ENCODE results near the gene PPA2. TPM values are rescaled to one million over a fixed set of nuclear protein-coding genes. Genes with fewer than 3 reads are reported as not detected.
"Not testable (repeated sequence)": the region's sequence is repeated elsewhere in the genome, so short reads cannot be mapped to it uniquely, and the experiment has no call there.

Gene PPA2
- polyA plus RNA-seq, 2 donors: 50.2 to 86.8 TPM

DNA sequence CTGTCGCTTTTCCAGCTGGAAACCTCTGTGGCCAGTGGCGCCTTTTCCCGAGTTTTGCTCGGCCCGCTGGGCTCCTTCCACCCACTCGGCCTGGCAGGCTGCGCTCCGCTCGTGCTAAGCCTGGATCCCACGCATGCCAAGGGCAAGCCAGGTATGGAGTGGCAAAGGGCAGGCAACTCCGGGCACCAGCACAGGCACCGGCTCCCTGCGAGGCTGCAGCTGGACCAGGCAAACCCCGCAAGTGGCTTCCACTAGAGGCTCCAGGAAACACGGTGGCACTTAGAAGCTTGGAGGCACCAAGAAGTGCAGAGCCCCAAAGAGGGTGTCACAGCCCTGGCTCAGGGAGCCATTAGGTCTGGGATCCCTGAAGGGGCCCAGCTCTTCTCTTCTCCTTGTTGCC lies 59.5 kb downstream of the PPA2 start:
- no peaks in the 10 kb centered on the region for H3K27me3 ChIP-seq (ENCODE audit: control insufficient read depth in 1 of 2, insufficient read depth in 2 of 2, low read length in 2 of 2)
- peaks cover 0 to 14% of the 10 kb centered on the region in 2 donors for H3K36me3 ChIP-seq (ENCODE audit: control insufficient read depth in 2 of 2, insufficient read depth in 2 of 2, low read length in 1 of 2)
- WGBS, 2 donors: 92 to 93% methylated on average over 15 of the region's 15 CpGs

GRCh38 chr4:105409135-105409534 lies 64.7 kb downstream of the PPA2 start:
- H3K36me3 ChIP-seq (ENCODE audit: control insufficient read depth in 2 of 2, insufficient read depth in 2 of 2, low read length in 1 of 2); H3K4me3 ChIP-seq (ENCODE audit: low read depth in 1 of 2, low read length in 2 of 2); H3K27me3 ChIP-seq (ENCODE audit: control insufficient read depth in 1 of 2, insufficient read depth in 2 of 2, low read length in 2 of 2); H3K4me1 ChIP-seq (ENCODE audit: control insufficient read depth in 2 of 2, insufficient read depth in 2 of 2, low read length in 1 of 2); H3K9me3 ChIP-seq (ENCODE audit: control insufficient read depth in 2 of 2, insufficient read depth in 1 of 2, low read depth in 1 of 2, low read length in 1 of 2); H3K27ac ChIP-seq (ENCODE audit: low read depth in 2 of 2, low read length in 1 of 2): not testable (repeated sequence)
- WGBS, 2 donors: 95 to 96% methylated on average over 8 of the region's 8 CpGs

More for the DNA sequence above, 59.5 kb downstream of the PPA2 start:
- no peak overlapping the region for H3K27ac ChIP-seq (ENCODE audit: low read depth in 2 of 2, low read length in 1 of 2)
- no peak overlapping the region for H3K4me3 ChIP-seq (ENCODE audit: low read depth in 1 of 2, low read length in 2 of 2)
- no peaks in the 10 kb centered on the region for H3K4me1 ChIP-seq (ENCODE audit: control insufficient read depth in 2 of 2, insufficient read depth in 2 of 2, low read length in 1 of 2)
- no peaks in the 10 kb centered on the region for H3K9me3 ChIP-seq (ENCODE audit: control insufficient read depth in 2 of 2, insufficient read depth in 1 of 2, low read depth in 1 of 2, low read length in 1 of 2)

DNA sequence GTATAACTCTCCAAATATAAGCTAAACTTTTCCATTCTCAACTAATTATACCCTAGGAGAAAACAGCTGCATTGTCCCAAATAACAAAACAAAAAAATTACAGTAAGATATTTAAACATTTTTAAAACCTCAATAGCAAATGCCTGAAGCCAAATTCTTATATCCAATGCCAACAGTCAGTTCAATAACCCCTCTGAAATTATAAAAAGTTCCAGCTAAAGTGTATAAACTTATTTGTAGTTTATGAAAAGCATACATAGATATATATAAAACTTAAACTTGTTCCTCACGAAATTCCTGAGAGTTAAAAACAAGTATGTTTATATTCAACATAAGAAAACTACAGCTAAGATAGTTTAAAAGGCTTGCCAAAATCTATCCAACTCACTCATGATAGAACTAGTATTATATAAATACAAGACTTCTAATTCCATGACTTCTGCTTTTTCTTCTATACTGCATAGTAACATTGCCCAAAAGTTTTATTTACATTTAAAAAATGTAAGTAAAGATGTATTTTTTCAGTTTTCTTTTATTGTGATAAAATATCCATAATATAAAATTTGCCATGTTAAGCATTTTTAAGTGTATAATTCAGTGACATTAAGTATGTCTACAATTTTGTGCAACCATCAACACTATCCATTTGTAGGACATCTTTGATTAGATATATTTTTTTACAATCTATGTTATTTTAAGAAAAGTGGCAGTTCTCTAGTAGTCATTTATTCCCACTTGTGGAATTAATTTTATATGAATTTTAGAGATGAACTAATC lies 72.8 kb downstream of the PPA2 start:
- H3K4me3 ChIP-seq (ENCODE audit: low read depth in 1 of 2, low read length in 2 of 2): no peak overlapping the region
- no peaks in the 10 kb centered on the region for H3K27me3 ChIP-seq (ENCODE audit: control insufficient read depth in 1 of 2, insufficient read depth in 2 of 2, low read length in 2 of 2)
- WGBS, 2 donors: 65 to 74% methylated on average over 1 of the region's 1 CpG
- no peak overlapping the region for H3K27ac ChIP-seq (ENCODE audit: low read depth in 2 of 2, low read length in 1 of 2)
- H3K4me1 ChIP-seq (ENCODE audit: control insufficient read depth in 2 of 2, insufficient read depth in 2 of 2, low read length in 1 of 2): no peaks in the 10 kb centered on the region
- H3K36me3 ChIP-seq (ENCODE audit: control insufficient read depth in 2 of 2, insufficient read depth in 2 of 2, low read length in 1 of 2): no peaks in the 10 kb centered on the region
- H3K9me3 ChIP-seq (ENCODE audit: control insufficient read depth in 2 of 2, insufficient read depth in 1 of 2, low read depth in 1 of 2, low read length in 1 of 2): no peaks in the 10 kb centered on the region

DNA sequence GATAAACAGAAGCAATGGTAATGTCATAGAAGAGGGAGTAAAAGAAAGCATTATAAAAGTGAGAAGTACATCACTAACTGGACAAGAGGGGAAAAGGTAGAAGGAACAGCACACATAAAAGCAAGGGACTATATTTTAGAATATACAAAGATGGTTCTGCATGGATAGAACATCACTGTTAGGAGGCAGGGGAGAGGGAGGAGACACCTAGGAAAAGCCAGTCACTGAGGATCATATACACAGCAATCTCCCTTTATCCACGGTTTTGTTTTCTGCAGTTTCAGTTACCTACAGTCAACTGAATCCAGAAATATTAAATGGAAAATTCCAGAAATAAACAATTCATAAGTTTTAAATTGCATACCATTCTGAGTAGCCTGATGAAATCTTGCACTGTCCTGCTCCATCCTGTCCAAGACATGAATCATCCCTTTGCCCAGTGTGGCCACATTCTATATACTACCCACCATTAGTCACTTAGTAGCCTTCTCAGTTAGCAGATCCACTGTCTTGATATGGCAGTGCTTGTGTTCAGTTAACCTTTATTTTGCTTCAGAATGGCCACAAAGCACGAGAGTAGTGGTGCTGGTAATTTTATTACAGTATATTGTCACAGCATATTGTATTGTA lies 74.2 kb downstream of the PPA2 start:
- no peaks in the 10 kb centered on the region for H3K27me3 ChIP-seq (ENCODE audit: control insufficient read depth in 1 of 2, insufficient read depth in 2 of 2, low read length in 2 of 2)
- WGBS, 2 donors: 88 to 92% methylated on average over 2 of the region's 2 CpGs
- H3K27ac ChIP-seq (ENCODE audit: low read depth in 2 of 2, low read length in 1 of 2): no peak overlapping the region
- no peaks in the 10 kb centered on the region for H3K9me3 ChIP-seq (ENCODE audit: control insufficient read depth in 2 of 2, insufficient read depth in 1 of 2, low read depth in 1 of 2, low read length in 1 of 2)
- no peaks in the 10 kb centered on the region for H3K4me1 ChIP-seq (ENCODE audit: control insufficient read depth in 2 of 2, insufficient read depth in 2 of 2, low read length in 1 of 2)
- no peaks in the 10 kb centered on the region for H3K36me3 ChIP-seq (ENCODE audit: control insufficient read depth in 2 of 2, insufficient read depth in 2 of 2, low read length in 1 of 2)
- no peak overlapping the region for H3K4me3 ChIP-seq (ENCODE audit: low read depth in 1 of 2, low read length in 2 of 2)

- H3K36me3 ChIP-seq (ENCODE audit: control insufficient read depth in 2 of 2, insufficient read depth in 2 of 2, low read length in 1 of 2): no peaks in the 10 kb centered on the region
- no peaks in the 10 kb centered on the region for H3K9me3 ChIP-seq (ENCODE audit: control insufficient read depth in 2 of 2, insufficient read depth in 1 of 2, low read depth in 1 of 2, low read length in 1 of 2)
- WGBS, 2 donors: 64 to 79% methylated on average over 4 of the region's 4 CpGs
Measured at GRCh38 chr4:105392858-105393257, 81.0 kb downstream of the PPA2 start.

GRCh38 chr4:105389167-105389566 lies 84.7 kb downstream of the PPA2 start:
- Histone ChIP-seq H3K4me3 (ENCODE audit: low read depth in 1 of 2, low read length in 2 of 2) (no peak overlapping the region), H3K27me3 (ENCODE audit: control insufficient read depth in 1 of 2, insufficient read depth in 2 of 2, low read length in 2 of 2) (no peaks in the 10 kb centered on the region), H3K9me3 (ENCODE audit: control insufficient read depth in 2 of 2, insufficient read depth in 1 of 2, low read depth in 1 of 2, low read length in 1 of 2) (no peaks in the 10 kb centered on the region), H3K27ac (ENCODE audit: low read depth in 2 of 2, low read length in 1 of 2) (no peak overlapping the region), H3K36me3 (ENCODE audit: control insufficient read depth in 2 of 2, insufficient read depth in 2 of 2, low read length in 1 of 2) (no peaks in the 10 kb centered on the region), H3K4me1 (ENCODE audit: control insufficient read depth in 2 of 2, insufficient read depth in 2 of 2, low read length in 1 of 2) (no peaks in the 10 kb centered on the region)
- 80 to 81% methylated on average over 3 of the region's 3 CpGs for WGBS, 2 donors

More at GRCh38 chr4:105392858-105393257, 81.0 kb downstream of the PPA2 start:
- H3K4me1 ChIP-seq (ENCODE audit: control insufficient read depth in 2 of 2, insufficient read depth in 2 of 2, low read length in 1 of 2): no peaks in the 10 kb centered on the region
- H3K4me3 ChIP-seq (ENCODE audit: low read depth in 1 of 2, low read length in 2 of 2): no peak overlapping the region
- no peak overlapping the region for H3K27ac ChIP-seq (ENCODE audit: low read depth in 2 of 2, low read length in 1 of 2)
- H3K27me3 ChIP-seq (ENCODE audit: control insufficient read depth in 1 of 2, insufficient read depth in 2 of 2, low read length in 2 of 2): no peaks in the 10 kb centered on the region

- Histone ChIP-seq H3K9me3 (ENCODE audit: control insufficient read depth in 2 of 2, insufficient read depth in 1 of 2, low read depth in 1 of 2, low read length in 1 of 2) (no peaks in the 10 kb centered on the region), H3K27ac (ENCODE audit: low read depth in 2 of 2, low read length in 1 of 2) (no peak overlapping the region), H3K36me3 (ENCODE audit: control insufficient read depth in 2 of 2, insufficient read depth in 2 of 2, low read length in 1 of 2) (no peaks in the 10 kb centered on the region), H3K4me3 (ENCODE audit: low read depth in 1 of 2, low read length in 2 of 2) (no peak overlapping the region), H3K27me3 (ENCODE audit: control insufficient read depth in 1 of 2, insufficient read depth in 2 of 2, low read length in 2 of 2) (no peaks in the 10 kb centered on the region), H3K4me1 (ENCODE audit: control insufficient read depth in 2 of 2, insufficient read depth in 2 of 2, low read length in 1 of 2) (no peaks in the 10 kb centered on the region)
- WGBS, 2 donors: 88% methylated on average over 5 of the region's 5 CpGs
Measured at GRCh38 chr4:105387466-105387865, 86.4 kb downstream of the PPA2 start.

GRCh38 chr4:105386012-105386411 lies 87.8 kb downstream of the PPA2 start:
- Histone ChIP-seq H3K9me3 (ENCODE audit: control insufficient read depth in 2 of 2, insufficient read depth in 1 of 2, low read depth in 1 of 2, low read length in 1 of 2) (no peaks in the 10 kb centered on the region), H3K4me3 (ENCODE audit: low read depth in 1 of 2, low read length in 2 of 2) (no peak overlapping the region), H3K27me3 (ENCODE audit: control insufficient read depth in 1 of 2, insufficient read depth in 2 of 2, low read length in 2 of 2) (no peaks in the 10 kb centered on the region), H3K27ac (ENCODE audit: low read depth in 2 of 2, low read length in 1 of 2) (no peak overlapping the region), H3K36me3 (ENCODE audit: control insufficient read depth in 2 of 2, insufficient read depth in 2 of 2, low read length in 1 of 2) (no peaks in the 10 kb centered on the region), H3K4me1 (ENCODE audit: control insufficient read depth in 2 of 2, insufficient read depth in 2 of 2, low read length in 1 of 2) (no peaks in the 10 kb centered on the region)
- WGBS, 2 donors: 77 to 78% methylated on average over 4 of the region's 4 CpGs

DNA sequence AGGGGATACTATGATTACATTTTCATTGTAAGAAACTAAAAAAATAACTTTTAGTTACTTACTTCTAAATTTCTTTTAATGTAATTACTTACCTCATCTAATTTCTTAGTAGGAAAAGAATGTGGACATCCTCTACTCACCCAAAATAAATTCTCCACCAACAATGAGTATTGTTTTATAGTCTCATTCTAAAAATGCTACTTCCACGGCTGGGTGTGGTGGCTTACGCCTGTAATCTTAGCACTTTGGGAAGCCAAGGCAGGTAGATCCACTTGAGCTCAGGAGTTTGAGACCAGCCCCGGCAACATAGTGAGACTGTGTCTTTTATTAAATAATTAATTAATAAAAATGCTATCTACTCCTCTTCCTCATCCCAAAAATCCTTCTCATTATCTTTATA lies 99.8 kb downstream of the PPA2 start:
- Histone ChIP-seq H3K9me3 (ENCODE audit: control insufficient read depth in 2 of 2, insufficient read depth in 1 of 2, low read depth in 1 of 2, low read length in 1 of 2) (no peaks in the 10 kb centered on the region), H3K27me3 (ENCODE audit: control insufficient read depth in 1 of 2, insufficient read depth in 2 of 2, low read length in 2 of 2) (no peaks in the 10 kb centered on the region), H3K27ac (ENCODE audit: low read depth in 2 of 2, low read length in 1 of 2) (no peak overlapping the region), H3K36me3 (ENCODE audit: control insufficient read depth in 2 of 2, insufficient read depth in 2 of 2, low read length in 1 of 2) (no peaks in the 10 kb centered on the region), H3K4me1 (ENCODE audit: control insufficient read depth in 2 of 2, insufficient read depth in 2 of 2, low read length in 1 of 2) (no peaks in the 10 kb centered on the region), H3K4me3 (ENCODE audit: low read depth in 1 of 2, low read length in 2 of 2) (no peak overlapping the region)
- 89 to 93% methylated on average over 3 of the region's 3 CpGs for WGBS, 2 donors

GRCh38 chr4:105373324-105373723 lies 100.5 kb downstream of the PPA2 start:
- no peaks in the 10 kb centered on the region for H3K36me3 ChIP-seq (ENCODE audit: control insufficient read depth in 2 of 2, insufficient read depth in 2 of 2, low read length in 1 of 2)
- no peaks in the 10 kb centered on the region for H3K4me1 ChIP-seq (ENCODE audit: control insufficient read depth in 2 of 2, insufficient read depth in 2 of 2, low read length in 1 of 2)
- no peaks in the 10 kb centered on the region for H3K27me3 ChIP-seq (ENCODE audit: control insufficient read depth in 1 of 2, insufficient read depth in 2 of 2, low read length in 2 of 2)
- no peaks in the 10 kb centered on the region for H3K9me3 ChIP-seq (ENCODE audit: control insufficient read depth in 2 of 2, insufficient read depth in 1 of 2, low read depth in 1 of 2, low read length in 1 of 2)
- 68 to 75% methylated on average over 3 of the region's 3 CpGs for WGBS, 2 donors
- H3K27ac ChIP-seq (ENCODE audit: low read depth in 2 of 2, low read length in 1 of 2): no peak overlapping the region
- H3K4me3 ChIP-seq (ENCODE audit: low read depth in 1 of 2, low read length in 2 of 2): no peak overlapping the region

Data from esophagus (tissue), 2 donors.